Measurements from ENCODE around the gene GNGT2.

The GNGT2 gene

GRCh38 chr17:49170216-49170615 is 40.2 kb downstream of the GNGT2 start:
- TF ChIP-seq, protein P1, sequence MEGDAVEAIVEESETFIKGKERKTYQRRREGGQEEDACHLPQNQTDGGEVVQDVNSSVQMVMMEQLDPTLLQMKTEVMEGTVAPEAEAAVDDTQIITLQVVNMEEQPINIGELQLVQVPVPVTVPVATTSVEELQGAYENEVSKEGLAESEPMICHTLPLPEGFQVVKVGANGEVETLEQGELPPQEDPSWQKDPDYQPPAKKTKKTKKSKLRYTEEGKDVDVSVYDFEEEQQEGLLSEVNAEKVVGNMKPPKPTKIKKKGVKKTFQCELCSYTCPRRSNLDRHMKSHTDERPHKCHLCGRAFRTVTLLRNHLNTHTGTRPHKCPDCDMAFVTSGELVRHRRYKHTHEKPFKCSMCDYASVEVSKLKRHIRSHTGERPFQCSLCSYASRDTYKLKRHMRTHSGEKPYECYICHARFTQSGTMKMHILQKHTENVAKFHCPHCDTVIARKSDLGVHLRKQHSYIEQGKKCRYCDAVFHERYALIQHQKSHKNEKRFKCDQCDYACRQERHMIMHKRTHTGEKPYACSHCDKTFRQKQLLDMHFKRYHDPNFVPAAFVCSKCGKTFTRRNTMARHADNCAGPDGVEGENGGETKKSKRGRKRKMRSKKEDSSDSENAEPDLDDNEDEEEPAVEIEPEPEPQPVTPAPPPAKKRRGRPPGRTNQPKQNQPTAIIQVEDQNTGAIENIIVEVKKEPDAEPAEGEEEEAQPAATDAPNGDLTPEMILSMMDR (conservative IDR thresholded peaks at IDR 0.05; ENCODE audit: low read depth, low read length) = no peak
- Histone ChIP-seq H3K79me2 (ENCODE audit: insufficient read depth, low read depth) (no peaks in the 10 kb centered on the region), H3K4me3 (IDR thresholded peaks at IDR 0.05; ENCODE audit: insufficient read depth, low read depth, low read length) (no peak overlapping the region), H3K36me3 (ENCODE audit: insufficient read depth) (no peaks in the 10 kb centered on the region), H3K4me2 (no peak overlapping the region), H3K27ac (no peak overlapping the region), H3K9ac (no peak overlapping the region), H3K4me1 (ENCODE audit: low read depth, poor library complexity, severe bottlenecking) (no peaks in the 10 kb centered on the region), H3K27me3 (ENCODE audit: insufficient read depth, low read depth) (no peaks in the 10 kb centered on the region), H2AFZ (ENCODE audit: low read depth) (no peak overlapping the region), H4K20me1 (ENCODE audit: insufficient read depth) (no peaks in the 10 kb centered on the region)

GRCh38 chr17:49168706-49169105 is 41.7 kb downstream of the GNGT2 start:
- Histone ChIP-seq H3K9ac (no peak overlapping the region), H3K27me3 (ENCODE audit: insufficient read depth, low read depth) (no peaks in the 10 kb centered on the region), H4K20me1 (ENCODE audit: insufficient read depth) (no peaks in the 10 kb centered on the region), H3K27ac (no peak overlapping the region), H3K4me2 (no peak overlapping the region), H2AFZ (ENCODE audit: low read depth) (no peak overlapping the region), H3K4me1 (ENCODE audit: low read depth, poor library complexity, severe bottlenecking) (no peaks in the 10 kb centered on the region), H3K36me3 (ENCODE audit: insufficient read depth) (no peaks in the 10 kb centered on the region), H3K4me3 (IDR thresholded peaks at IDR 0.05; ENCODE audit: insufficient read depth, low read depth, low read length) (no peak overlapping the region), H3K79me2 (ENCODE audit: insufficient read depth, low read depth) (no peaks in the 10 kb centered on the region)
- TF ChIP-seq, protein P1 (conservative IDR thresholded peaks at IDR 0.05; ENCODE audit: low read depth, low read length) = no peak

GRCh38 chr17:49165143-49165542 is 45.2 kb downstream of the GNGT2 start:
- no peaks in the 10 kb centered on the region for H3K27me3 ChIP-seq (ENCODE audit: insufficient read depth, low read depth)
- no peak overlapping the region for H3K4me3 ChIP-seq (IDR thresholded peaks at IDR 0.05; ENCODE audit: insufficient read depth, low read depth, low read length)
- no peak overlapping the region for H2AFZ ChIP-seq (ENCODE audit: low read depth)

DNA sequence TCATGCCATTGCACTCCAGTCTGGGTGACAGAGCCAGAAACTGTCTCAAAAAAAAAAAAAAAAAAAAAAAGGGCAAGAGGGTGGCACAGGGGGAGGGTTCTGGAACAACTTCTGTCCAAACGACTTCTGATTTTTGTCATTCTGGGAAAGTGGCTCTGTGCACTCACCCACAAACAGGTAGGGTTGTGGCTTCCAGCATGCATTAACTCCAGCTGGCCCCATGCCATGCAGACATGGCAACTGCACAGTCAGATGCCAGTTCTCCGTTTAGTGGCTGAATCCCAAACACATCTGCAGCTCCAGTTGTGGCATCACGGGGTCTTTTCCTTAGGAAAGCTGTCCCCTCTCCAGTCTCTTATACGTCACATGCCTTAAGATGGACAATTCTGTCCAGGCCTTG is 47.5 kb downstream of the GNGT2 start:
- no peak overlapping the region for H3K9ac ChIP-seq
- no peaks in the 10 kb centered on the region for H3K27me3 ChIP-seq (ENCODE audit: insufficient read depth, low read depth)
- no peaks in the 10 kb centered on the region for H4K20me1 ChIP-seq (ENCODE audit: insufficient read depth)
- no peak overlapping the region for H2AFZ ChIP-seq (ENCODE audit: low read depth)
- H3K4me3 ChIP-seq (IDR thresholded peaks at IDR 0.05; ENCODE audit: insufficient read depth, low read depth, low read length) = no peak overlapping the region
- H3K79me2 ChIP-seq (ENCODE audit: insufficient read depth, low read depth) = no peaks in the 10 kb centered on the region
- H3K4me1 ChIP-seq (ENCODE audit: low read depth, poor library complexity, severe bottlenecking) = no peaks in the 10 kb centered on the region
- H3K4me2 ChIP-seq = no peak overlapping the region
- H3K27ac ChIP-seq = no peak overlapping the region
- TF ChIP-seq, protein P1 (conservative IDR thresholded peaks at IDR 0.05; ENCODE audit: low read depth, low read length) = no peak
- no peaks in the 10 kb centered on the region for H3K36me3 ChIP-seq (ENCODE audit: insufficient read depth)

More at GRCh38 chr17:49165143-49165542, 45.2 kb downstream of the GNGT2 start:
- Histone ChIP-seq H3K4me2 (no peak overlapping the region), H4K20me1 (ENCODE audit: insufficient read depth) (no peaks in the 10 kb centered on the region), H3K36me3 (ENCODE audit: insufficient read depth) (no peaks in the 10 kb centered on the region), H3K79me2 (ENCODE audit: insufficient read depth, low read depth) (no peaks in the 10 kb centered on the region), H3K27ac (no peak overlapping the region), H3K4me1 (ENCODE audit: low read depth, poor library complexity, severe bottlenecking) (no peaks in the 10 kb centered on the region), H3K9ac (no peak overlapping the region)
- TF ChIP-seq, protein P1 (conservative IDR thresholded peaks at IDR 0.05; ENCODE audit: low read depth, low read length) = no peak
